ENCODE data around the gene ARMS2.

Gene ARMS2

GRCh38 chr10:122474131-122474818 lies 19.8 kb downstream of the ARMS2 start:
- DNase-seq, result no peak

GRCh38 chr10:122475100-122475499 lies 20.6 kb downstream of the ARMS2 start:
- DNase-seq, result no peak

GRCh38 chr10:122475591-122476332 lies 21.3 kb downstream of the ARMS2 start:
- DNase-seq, result no peak

GRCh38 chr10:122476333-122476695 lies 21.9 kb downstream of the ARMS2 start:
- peak; percentile 46 for DNase-seq

GRCh38 chr10:122477436-122477835 lies 23.0 kb downstream of the ARMS2 start:
- no peak for DNase-seq

GRCh38 chr10:122478971-122479370 lies 24.5 kb downstream of the ARMS2 start:
- no peak for DNase-seq

- DNase-seq, result no peak
Observed at GRCh38 chr10:122480146-122480833, 25.8 kb downstream of the ARMS2 start.

- DNase-seq, result no peak
Observed at GRCh38 chr10:122481296-122482056, 27.0 kb downstream of the ARMS2 start.

- DNase-seq, result no peak
Observed at GRCh38 chr10:122484276-122485060, 30.0 kb downstream of the ARMS2 start.

- DNase-seq, result no peak
Observed at GRCh38 chr10:122485670-122486069, 31.2 kb downstream of the ARMS2 start.

GRCh38 chr10:122486406-122487080 lies 32.1 kb downstream of the ARMS2 start:
- DNase-seq, result no peak

GRCh38 chr10:122487174-122487765 lies 32.8 kb downstream of the ARMS2 start:
- peak; percentile 76 for DNase-seq

GRCh38 chr10:122490268-122490667 lies 35.8 kb downstream of the ARMS2 start:
- DNase-seq, result no peak

GRCh38 chr10:122490786-122491680 lies 36.6 kb downstream of the ARMS2 start:
- DNase-seq, result no peak

- DNase-seq, result no peak
Observed at GRCh38 chr10:122492006-122492405, 37.6 kb downstream of the ARMS2 start.

- DNase-seq, result no peak
Observed at GRCh38 chr10:122492999-122493481, 38.6 kb downstream of the ARMS2 start.

GRCh38 chr10:122493761-122494160 lies 39.3 kb downstream of the ARMS2 start:
- no peak for DNase-seq

GRCh38 chr10:122494173-122494820 lies 39.8 kb downstream of the ARMS2 start:
- no peak for DNase-seq

GRCh38 chr10:122494833-122495232 lies 40.4 kb downstream of the ARMS2 start:
- DNase-seq, result no peak
